IMR-90 (cell line): ENCODE data around the gene HASPIN. TPM values are rescaled to one million over a fixed set of nuclear protein-coding genes. Genes with fewer than 3 reads are reported as not detected.

Source experiments
- ATAC-seq: fragments of 200-7000 bp; cut with Tn5 transposase; 2 replicates; pipeline ENCODE4 v1.9.1; 2020; ENCODE audit warnings: low read depth, mild to moderate bottlenecking, moderate library complexity
- BruUV-seq: library from RNA; stranded (reverse); fragments of 400-500 nt; replicated peaks from 2 replicates; lab custom pipeline; 2021; lab: Mats Ljungman, UMichigan
- CTCF ChIA-PET: fragments of 300-600 bp; formaldehyde crosslinking; extraction: SDS; loops from one replicate; lab custom pipeline; 2021; ENCODE audit warnings: antibody characterized with exemption; lab: Yijun Ruan, JAX
- POLR2A ChIA-PET: fragments of 300-600 bp; sonication (Branson Sonifier 250); formaldehyde crosslinking; loops from one replicate; lab custom pipeline; 2022; ENCODE audit warnings: antibody characterized with exemption; ENCODE audit not compliant: unreplicated experiment; lab: Charles Lee
- DNase-seq: peaks from one replicate; pipeline ENCODE4 v3.0.0; 2013
- H2AFZ ChIP-seq: replicated peaks from 2 replicates; pipeline ENCODE3; 2013; ENCODE audit warnings: low read length, mild to moderate bottlenecking; ENCODE audit not compliant: poor library complexity
- H2AK5ac ChIP-seq: 2 replicates; pipeline ENCODE4 v1.6.1; 2013; ENCODE audit warnings: low read depth, low read length, inconsistent platforms
- H2AK9ac ChIP-seq: replicated peaks from 2 replicates; pipeline ENCODE3; 2013; ENCODE audit warnings: mild to moderate bottlenecking, low read depth, low read length, moderate library complexity; ENCODE audit not compliant: poor library complexity
- H2BK120ac ChIP-seq: 2 replicates; pipeline ENCODE4 v1.6.1; 2013; ENCODE audit warnings: low read depth, low read length, inconsistent platforms
- H2BK15ac ChIP-seq: 3 replicates; pipeline ENCODE4 v1.6.1; 2013; ENCODE audit warnings: low read depth, low read length, inconsistent platforms
- H2BK20ac ChIP-seq: 2 replicates; pipeline ENCODE4 v1.6.1; 2013; ENCODE audit warnings: low read depth, mild to moderate bottlenecking, inconsistent platforms, low read length, moderate library complexity
- H2BK5ac ChIP-seq: 2 replicates; pipeline ENCODE4 v1.6.1; 2013; ENCODE audit warnings: mild to moderate bottlenecking, low read depth, low read length, inconsistent platforms; ENCODE audit not compliant: poor library complexity, severe bottlenecking
- H3K14ac ChIP-seq: replicated peaks from 2 replicates; pipeline ENCODE4 v1.6.1; 2013; ENCODE audit warnings: low read depth, low read length, inconsistent platforms
- H3K18ac ChIP-seq: 2 replicates; pipeline ENCODE4 v1.6.1; 2013; ENCODE audit warnings: low read depth, low read length, control low read depth
- H3K23ac ChIP-seq: 2 replicates; pipeline ENCODE4 v1.6.1; 2013; ENCODE audit warnings: low read depth, low read length, inconsistent platforms
- H3K27ac ChIP-seq: 2 replicates; pipeline ENCODE4 v1.5.1; 2013; ENCODE audit warnings: mild to moderate bottlenecking, control low read depth, low read length; ENCODE audit not compliant: insufficient read depth
- H3K27me3 ChIP-seq: 2 replicates; pipeline ENCODE4 v1.6.1; 2013; ENCODE audit warnings: low read length; ENCODE audit not compliant: control insufficient read depth, insufficient read depth
- H3K36me3 ChIP-seq: 2 replicates; pipeline ENCODE4 v1.6.1; 2013; ENCODE audit warnings: low read length, mixed read lengths; ENCODE audit not compliant: control insufficient read depth, insufficient read depth
- H3K4ac ChIP-seq: 2 replicates; pipeline ENCODE4 v1.6.1; 2013; ENCODE audit warnings: low read depth, low read length, inconsistent platforms
- H3K4me1 ChIP-seq: 2 replicates; pipeline ENCODE4 v1.6.1; 2013; ENCODE audit warnings: low read length, mixed read lengths; ENCODE audit not compliant: control insufficient read depth, insufficient read depth
- H3K4me2 ChIP-seq: 2 replicates; pipeline ENCODE4 v1.6.1; 2013; ENCODE audit warnings: low read depth, mild to moderate bottlenecking, control low read depth, low read length, moderate library complexity
- H3K4me3 ChIP-seq: 2 replicates; pipeline ENCODE4 v1.5.1; 2013; ENCODE audit warnings: low read depth, mild to moderate bottlenecking, control low read depth, low read length, moderate library complexity; ENCODE audit not compliant: insufficient read depth
- H3K56ac ChIP-seq: 2 replicates; pipeline ENCODE4 v1.6.1; 2013; ENCODE audit warnings: low read length, inconsistent platforms; ENCODE audit not compliant: insufficient read depth; ENCODE audit errors: extremely low read depth
- H3K79me1 ChIP-seq, 2 experiments: 2 replicates each; pipeline ENCODE4 v1.6.1; 2013; ENCODE audit warnings: low read length in 2 of 2, inconsistent platforms in 1 of 2, low read depth in 1 of 2
- H3K9ac ChIP-seq: 2 replicates; pipeline ENCODE4 v1.6.1; 2013; ENCODE audit warnings: low read depth, low read length, control low read depth
- H3K9me1 ChIP-seq: 2 replicates; pipeline ENCODE4 v1.6.1; 2013; ENCODE audit warnings: low read length, inconsistent platforms; ENCODE audit not compliant: insufficient read depth
- H3K9me3 ChIP-seq: 2 replicates; pipeline ENCODE4 v1.6.1; 2013; ENCODE audit warnings: low read length; ENCODE audit not compliant: control insufficient read depth, insufficient read depth
- H4K20me1 ChIP-seq: 2 replicates; pipeline ENCODE4 v1.6.1; 2013; ENCODE audit warnings: low read length, inconsistent platforms; ENCODE audit not compliant: insufficient read depth
- H4K5ac ChIP-seq: 2 replicates; pipeline ENCODE4 v1.6.1; 2013; ENCODE audit warnings: mild to moderate bottlenecking, low read depth, low read length, control low read depth
- H4K8ac ChIP-seq, 2 experiments: 2 replicates each; pipeline ENCODE4 v1.6.1; 2013; ENCODE audit warnings: low read depth in 2 of 2, low read length in 2 of 2, control low read depth in 1 of 2, inconsistent platforms in 1 of 2
- H4K91ac ChIP-seq: 2 replicates; pipeline ENCODE4 v1.6.1; 2013; ENCODE audit warnings: low read depth, low read length, inconsistent platforms; ENCODE audit not compliant: insufficient read depth
- BHLHE40 ChIP-seq: fragments of 150-350 bp; IDR thresholded peaks from 2 replicates; pipeline ENCODE4 v1.6.1; 2016; ENCODE audit warnings: mild to moderate bottlenecking, low read depth, low read length
- FOS ChIP-seq: fragments of 150-350 bp; IDR thresholded peaks from 2 replicates; pipeline ENCODE4 v1.6.1; 2016; ENCODE audit warnings: low read depth, low read length
- MAFK ChIP-seq: IDR thresholded peaks from 2 replicates; pipeline ENCODE4 v1.6.1; 2012; ENCODE audit warnings: low read depth, low read length, improper control_type of control experiment
- MAZ ChIP-seq: IDR thresholded peaks from 2 replicates; pipeline ENCODE4 v1.6.1; 2012; ENCODE audit warnings: low read depth, mild to moderate bottlenecking, low read length, improper control_type of control experiment, moderate library complexity, borderline replicate concordance
- MXI1 ChIP-seq: IDR thresholded peaks from 2 replicates; pipeline ENCODE4 v1.6.1; 2012; ENCODE audit warnings: low read depth, mild to moderate bottlenecking, low read length, moderate library complexity, borderline replicate concordance
- POLR2A ChIP-seq: IDR thresholded peaks from 2 replicates; pipeline ENCODE4 v1.6.1; 2012; ENCODE audit warnings: mild to moderate bottlenecking, low read depth, low read length
- RCOR1 ChIP-seq: IDR thresholded peaks from 2 replicates; pipeline ENCODE4 v1.6.1; 2012; ENCODE audit warnings: mild to moderate bottlenecking, low read length, improper control_type of control experiment; ENCODE audit not compliant: insufficient replicate concordance
- RFX5 ChIP-seq: IDR thresholded peaks from 2 replicates; pipeline ENCODE4 v1.8.0; 2012; ENCODE audit warnings: low read depth, mild to moderate bottlenecking, low read length, moderate library complexity
- SMC3 ChIP-seq: fragments of 150-350 bp; IDR thresholded peaks from 2 replicates; pipeline ENCODE4 v1.6.1; 2016; ENCODE audit warnings: low read depth, mild to moderate bottlenecking, antibody characterized with exemption, low read length, moderate library complexity
- WGBS, 2 experiments: methylation state at CpG; one replicate each; pipeline versions ENCODE4 v1.1.5 to v1.1.7; 2013; ENCODE audit warnings: missing lambda C conversion rate in 2 of 2; ENCODE audit not compliant: insufficient read length in 1 of 2; ENCODE audit errors: extremely low coverage in 2 of 2; 5-methylcytosine and 5-hydroxymethylcytosine counted together
- dilution Hi-C: fragments of 300-500 bp; cut with HindIII; formaldehyde crosslinking; loops from one replicate; pipeline ENCODE4 v1.14.3; 2018; ENCODE audit warnings: low sequenced_read_pairs; ENCODE audit not compliant: unreplicated experiment
- in situ Hi-C: fragments of 300-500 bp; cut with MboI; formaldehyde crosslinking; loops from 3 replicates; pipeline ENCODE4 v1.14.3; 2019; ENCODE audit warnings: low sequenced_read_pairs, inconsistent platforms, mixed read lengths
- intact Hi-C: fragments of 100-400 bp; cut with micrococcal nuclease; formaldehyde crosslinking; loops from 2 replicates; pipeline ENCODE4 v1.10.0; 2022
- polyA plus RNA-seq, 3 experiments: library from polyadenylated mRNA; depleted of rRNA; stranded (reverse); fragments of >200 nt; gene quantifications; 2 replicates each; pipeline ENCODE4 v1.2.3, GENCODE V29; 2012; ENCODE audit warnings: low replicate concordance in 1 of 3
- total RNA-seq: library from RNA; depleted of rRNA; stranded (reverse); fragments of >200 nt; gene quantifications from 2 replicates; pipeline ENCODE4 v1.2.3, GENCODE V29; 2012
- TF ChIP-seq, protein P1 (sequence below): conservative IDR thresholded peaks from 2 replicates; pipeline ENCODE4 v1.5.1; 2012; ENCODE audit warnings: mild to moderate bottlenecking, low read depth, low read length, improper control_type of control experiment

HASPIN gene
- total and polyA plus RNA-seq, 2 of the 4 experiments (the other 2 are of a cell fraction): 2.2 to 4.3 TPM

DNA sequence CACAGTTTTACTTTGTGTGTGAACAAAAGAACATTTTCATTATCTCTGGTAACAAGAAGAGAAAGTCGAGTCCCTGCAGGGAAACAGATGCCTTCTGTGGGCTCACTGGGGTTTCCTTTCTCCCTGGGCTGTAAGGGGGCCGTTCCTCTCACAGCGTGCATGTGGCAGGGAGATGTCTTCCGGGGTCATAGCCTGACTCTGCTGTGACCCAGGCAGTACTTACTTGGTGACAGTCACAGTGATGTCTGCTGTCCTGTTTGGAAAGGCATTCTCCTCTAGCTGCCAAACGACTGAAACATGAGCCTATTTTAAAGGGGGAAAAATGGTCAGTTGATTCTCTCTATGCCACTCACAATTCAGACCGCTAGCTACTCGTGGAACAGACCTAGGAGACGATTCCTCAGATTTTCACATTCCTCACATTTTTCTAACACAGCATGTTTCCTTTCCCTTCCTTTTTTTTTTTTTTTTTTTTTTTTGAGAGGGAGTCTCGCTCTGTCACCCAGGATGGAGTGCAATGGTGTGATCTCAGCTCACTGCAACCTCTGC is 7.3 kb downstream of the HASPIN start (continued):
- no peak for TF ChIP-seq RCOR1

DNA sequence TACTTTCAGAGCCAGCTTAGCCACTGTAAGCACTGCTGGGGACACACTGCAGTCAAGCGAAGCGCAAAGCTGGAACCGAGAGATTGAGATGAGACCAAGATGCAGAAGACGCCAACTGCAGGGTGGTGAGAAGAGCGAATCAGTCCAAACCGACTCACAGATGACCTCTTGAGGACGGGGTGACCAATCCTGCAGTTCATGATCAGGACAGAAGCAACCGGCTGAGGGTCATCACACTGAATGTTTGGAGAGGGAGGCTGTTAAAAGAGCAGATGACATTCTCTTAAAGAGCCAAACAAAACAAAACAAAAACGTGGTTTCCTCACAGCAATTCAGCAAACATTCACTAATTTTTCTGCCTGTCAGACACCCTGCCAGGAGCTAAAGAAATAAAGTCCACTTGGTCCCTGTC is 8.5 kb downstream of the HASPIN start:
- peaks cover 0 to 11% of the 10 kb centered on the region in 2 experiments; a peak in 3 of 4 replicates for H3K79me1 ChIP-seq
- peak overlapping the region; percentile 16; the same call in 1 of the 2 replicates for H3K18ac ChIP-seq
- H3K36me3 ChIP-seq: no peaks in the 10 kb centered on the region
- H3K9ac ChIP-seq: no peak overlapping the region
- H2BK20ac ChIP-seq: no peak overlapping the region
- peaks cover 16% of the 10 kb centered on the region for H3K4me1 ChIP-seq
- in situ Hi-C loops (loop anchor here (25.0 kb wide), 1 partner anchor 280 kb away; no protein-coding TSS in a partner anchor), dilution Hi-C loops (no loop called here), intact Hi-C loops (loop anchor here (10.0 kb wide), 2 partner anchors 343 to 687 kb away; no protein-coding TSS in a partner anchor)
- H3K27ac ChIP-seq: peak overlapping the region; percentile 22; the same call in 1 of the 2 replicates
- H4K8ac ChIP-seq: peak overlapping the region in 1 of 2 experiments; percentile 77; a peak in 1 of 4 replicates
- H2BK120ac ChIP-seq: no peak overlapping the region; the same call in 1 of the 2 replicates
- CTCF ChIA-PET: interaction anchor here (0.8 to 1.0 kb wide), 2 partner anchors 37 to 96 kb away, joined by 3 read pairs; no protein-coding TSS in a partner anchor
- H2AK5ac ChIP-seq: peak overlapping the region; percentile 53; the same call in 1 of the 2 replicates
- peaks cover 6% of the 10 kb centered on the region; the same call in 1 of the 2 replicates for H3K9me1 ChIP-seq
- H4K91ac ChIP-seq: no peak overlapping the region
- H3K9me3 ChIP-seq: no peaks in the 10 kb centered on the region
- POLR2A ChIA-PET: no interaction called here
- DNase-seq (peak; percentile 20), ATAC-seq (peak; percentile 72)
- no peak overlapping the region; the same call in 1 of the 2 replicates for H3K4me2 ChIP-seq
- H3K14ac ChIP-seq: peak overlapping the region; percentile 49
- H4K20me1 ChIP-seq: no peaks in the 10 kb centered on the region
- no peak overlapping the region for H4K5ac ChIP-seq
- H3K4ac ChIP-seq: peak overlapping the region; percentile 46; the same call in 1 of the 2 replicates
- no peak overlapping the region for H2BK15ac ChIP-seq
- H3K27me3 ChIP-seq: no peaks in the 10 kb centered on the region
- TF ChIP-seq MAFK (no peak), MXI1 (no peak), RFX5 (no peak), FOS (no peak), POLR2A (no peak), BHLHE40 (no peak), MAZ (no peak), SMC3 (no peak)
- TF ChIP-seq, protein P1, sequence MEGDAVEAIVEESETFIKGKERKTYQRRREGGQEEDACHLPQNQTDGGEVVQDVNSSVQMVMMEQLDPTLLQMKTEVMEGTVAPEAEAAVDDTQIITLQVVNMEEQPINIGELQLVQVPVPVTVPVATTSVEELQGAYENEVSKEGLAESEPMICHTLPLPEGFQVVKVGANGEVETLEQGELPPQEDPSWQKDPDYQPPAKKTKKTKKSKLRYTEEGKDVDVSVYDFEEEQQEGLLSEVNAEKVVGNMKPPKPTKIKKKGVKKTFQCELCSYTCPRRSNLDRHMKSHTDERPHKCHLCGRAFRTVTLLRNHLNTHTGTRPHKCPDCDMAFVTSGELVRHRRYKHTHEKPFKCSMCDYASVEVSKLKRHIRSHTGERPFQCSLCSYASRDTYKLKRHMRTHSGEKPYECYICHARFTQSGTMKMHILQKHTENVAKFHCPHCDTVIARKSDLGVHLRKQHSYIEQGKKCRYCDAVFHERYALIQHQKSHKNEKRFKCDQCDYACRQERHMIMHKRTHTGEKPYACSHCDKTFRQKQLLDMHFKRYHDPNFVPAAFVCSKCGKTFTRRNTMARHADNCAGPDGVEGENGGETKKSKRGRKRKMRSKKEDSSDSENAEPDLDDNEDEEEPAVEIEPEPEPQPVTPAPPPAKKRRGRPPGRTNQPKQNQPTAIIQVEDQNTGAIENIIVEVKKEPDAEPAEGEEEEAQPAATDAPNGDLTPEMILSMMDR: no peak
- no peak overlapping the region for H3K4me3 ChIP-seq
- no TSS peak for BruUV-seq
- H2AFZ ChIP-seq: peak overlapping the region; percentile 80
- H2AK9ac ChIP-seq: no peak overlapping the region
- H3K56ac ChIP-seq: no peak overlapping the region
- no peak overlapping the region for H3K23ac ChIP-seq
- no peak overlapping the region for H2BK5ac ChIP-seq
- 33% methylated on average over 1 of the region's 9 CpGs; no CpG with 5 or more reads in 1 of the 2 experiments for WGBS, 2 experiments
